ENCODE data around the gene TRAPPC14. TPM values are rescaled to one million over a fixed set of nuclear protein-coding genes. Genes with fewer than 3 reads are reported as not detected.

TRAPPC14 gene
- total and polyA plus RNA-seq, 2 of the 13 experiments (the other 11 are each of a cell fraction or from before 2014, with no cell fraction given), result 4.7 to 9.6 TPM

DNA sequence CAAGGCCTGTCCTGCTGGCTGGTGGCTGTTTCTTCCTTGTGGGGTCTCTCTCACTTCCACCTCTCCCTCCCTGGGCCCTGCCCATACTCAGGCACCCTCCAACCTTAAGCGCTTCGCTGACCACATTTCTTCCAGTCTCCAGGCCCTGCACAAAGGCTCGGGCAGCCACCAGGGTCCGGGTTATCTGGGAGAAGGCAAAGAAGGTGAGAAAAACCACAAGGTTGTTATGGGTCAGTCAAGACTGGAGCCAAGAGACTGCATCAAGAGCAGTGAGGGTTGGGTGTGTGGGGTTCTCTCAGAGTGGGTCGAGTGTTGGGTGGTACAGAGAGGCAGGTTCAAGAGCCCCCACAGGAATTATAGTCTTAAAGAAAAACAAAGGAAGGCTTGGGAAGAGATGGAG is 16.1 kb upstream of the TRAPPC14 start (continued):
- TF ChIP-seq, protein P1, sequence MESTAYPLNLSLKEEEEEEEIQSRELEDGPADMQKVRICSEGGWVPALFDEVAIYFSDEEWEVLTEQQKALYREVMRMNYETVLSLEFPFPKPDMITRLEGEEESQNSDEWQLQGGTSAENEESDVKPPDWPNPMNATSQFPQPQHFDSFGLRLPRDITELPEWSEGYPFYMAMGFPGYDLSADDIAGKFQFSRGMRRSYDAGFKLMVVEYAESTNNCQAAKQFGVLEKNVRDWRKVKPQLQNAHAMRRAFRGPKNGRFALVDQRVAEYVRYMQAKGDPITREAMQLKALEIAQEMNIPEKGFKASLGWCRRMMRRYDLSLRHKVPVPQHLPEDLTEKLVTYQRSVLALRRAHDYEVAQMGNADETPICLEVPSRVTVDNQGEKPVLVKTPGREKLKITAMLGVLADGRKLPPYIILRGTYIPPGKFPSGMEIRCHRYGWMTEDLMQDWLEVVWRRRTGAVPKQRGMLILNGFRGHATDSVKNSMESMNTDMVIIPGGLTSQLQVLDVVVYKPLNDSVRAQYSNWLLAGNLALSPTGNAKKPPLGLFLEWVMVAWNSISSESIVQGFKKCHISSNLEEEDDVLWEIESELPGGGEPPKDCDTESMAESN (CRISPR knock-in tag; conservative IDR thresholded peaks at IDR 0.05), result no peak
- TF ChIP-seq ZSCAN21 (CRISPR knock-in tag; IDR thresholded peaks at IDR 0.05; ENCODE audit: borderline replicate concordance) (no peak), ZNF878 (CRISPR knock-in tag; IDR thresholded peaks at IDR 0.05) (no peak), ZNF225 (CRISPR knock-in tag; IDR thresholded peaks at IDR 0.05) (no peak), ZNF329 (CRISPR knock-in tag; IDR thresholded peaks at IDR 0.05; ENCODE audit: low read depth) (no peak), RELA (CRISPR knock-in tag; IDR thresholded peaks at IDR 0.05) (no peak), LCORL (IDR thresholded peaks at IDR 0.05) (no peak), LCORL (CRISPR knock-in tag; IDR thresholded peaks at IDR 0.05) (no peak)
- TF ChIP-seq, protein P2, sequence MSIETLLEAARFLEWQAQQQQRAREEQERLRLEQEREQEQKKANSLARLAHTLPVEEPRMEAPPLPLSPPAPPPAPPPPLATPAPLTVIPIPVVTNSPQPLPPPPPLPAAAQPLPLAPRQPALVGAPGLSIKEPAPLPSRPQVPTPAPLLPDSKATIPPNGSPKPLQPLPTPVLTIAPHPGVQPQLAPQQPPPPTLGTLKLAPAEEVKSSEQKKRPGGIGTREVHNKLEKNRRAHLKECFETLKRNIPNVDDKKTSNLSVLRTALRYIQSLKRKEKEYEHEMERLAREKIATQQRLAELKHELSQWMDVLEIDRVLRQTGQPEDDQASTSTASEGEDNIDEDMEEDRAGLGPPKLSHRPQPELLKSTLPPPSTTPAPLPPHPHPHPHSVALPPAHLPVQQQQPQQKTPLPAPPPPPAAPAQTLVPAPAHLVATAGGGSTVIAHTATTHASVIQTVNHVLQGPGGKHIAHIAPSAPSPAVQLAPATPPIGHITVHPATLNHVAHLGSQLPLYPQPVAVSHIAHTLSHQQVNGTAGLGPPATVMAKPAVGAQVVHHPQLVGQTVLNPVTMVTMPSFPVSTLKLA (IDR thresholded peaks at IDR 0.05), result no peak
- TF ChIP-seq, protein P3, sequence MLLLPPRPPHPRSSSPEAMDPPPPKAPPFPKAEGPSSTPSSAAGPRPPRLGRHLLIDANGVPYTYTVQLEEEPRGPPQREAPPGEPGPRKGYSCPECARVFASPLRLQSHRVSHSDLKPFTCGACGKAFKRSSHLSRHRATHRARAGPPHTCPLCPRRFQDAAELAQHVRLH (CRISPR knock-in tag; IDR thresholded peaks at IDR 0.05; ENCODE audit: borderline replicate concordance, low read depth), result no peak

Data from HepG2 (cell line).